Esophagus squamous epithelium (tissue), 5 donors: ENCODE results near the gene EGR1. TPM values are rescaled to one million over a fixed set of nuclear protein-coding genes. Genes with fewer than 3 reads are reported as not detected.

Source experiments
- DNase-seq: peaks from one replicate; lab custom pipeline; 2025; lab: John Stamatoyannopoulos, UW
- H3K27ac ChIP-seq, 4 donors: fragments of 200-600 bp; sonication (generic); one replicate each; pipeline ENCODE4 v1.5.1; 2016 to 2019; ENCODE audit warnings: mild to moderate bottlenecking in 1 of 4
- H3K27me3 ChIP-seq, 4 donors: fragments of 200-600 bp; sonication (generic); 1 replicate in 3 of 4; 2 replicates in 1 of 4; pipeline versions ENCODE4 v1.5.1 to v1.6.0; 2017 to 2021; ENCODE audit warnings: antibody characterized with exemption in 1 of 4
- H3K36me3 ChIP-seq, 3 donors: fragments of 200-600 bp; sonication (generic); one replicate each; pipeline ENCODE4 v1.5.1; 2016 to 2019
- H3K4me1 ChIP-seq, 3 donors: fragments of 200-600 bp; sonication (generic); one replicate each; pipeline ENCODE4 v1.5.1; 2017 to 2019
- H3K4me3 ChIP-seq, 4 donors: fragments of 200-600 bp; sonication (generic); 1 replicate in 3 of 4; 2 replicates in 1 of 4; pipeline ENCODE4 v1.5.1; 2016 to 2019; ENCODE audit warnings: mild to moderate bottlenecking in 2 of 4, moderate library complexity in 1 of 4
- H3K9me3 ChIP-seq, 3 donors: fragments of 200-600 bp; sonication (generic); one replicate each; pipeline ENCODE4 v1.5.1; 2016 to 2019
- CTCF ChIP-seq, 6 experiments: fragments of 450-650 bp in 4 of 6; fragments of 200-600 bp in 2 of 6; sonication (generic) in 2 of 6; IDR thresholded peaks; one replicate each; pipeline ENCODE4 v1.5.1; 2016 to 2019; ENCODE audit warnings: antibody characterized with exemption in 6 of 6, mild to moderate bottlenecking in 4 of 6, moderate library complexity in 4 of 6
- POLR2A ChIP-seq, 4 donors: fragments of 450-650 bp; IDR thresholded peaks; one replicate each; pipeline ENCODE4 v1.6.1; 2017; ENCODE audit warnings: antibody characterized with exemption in 4 of 4, mild to moderate bottlenecking in 4 of 4, moderate library complexity in 3 of 4
- WGBS, 2 donors: methylation state at CpG; one replicate each; pipeline ENCODE4 v1.1.5; 2018; 5-methylcytosine and 5-hydroxymethylcytosine counted together
- intact Hi-C: fragments of 100-400 bp; cut with DNase I; formaldehyde crosslinking; loops from one replicate; pipeline ENCODE4 v1.15.0; 2022
- total RNA-seq, 4 donors: library from RNA; depleted of rRNA; stranded (reverse); fragments of >200 nt; gene quantifications; one replicate each; pipeline ENCODE4 v1.1.0, GENCODE V29; 2016
- donor health status: DM: yes; HTN: yes; CAD: no.

The EGR1 gene
- total RNA-seq, 4 donors from 2014 or later: 10.9 to 47.8 (median 19.5) TPM

- no peak overlapping the region for H3K4me3 ChIP-seq
- intact Hi-C loops: no loop called here
- H3K4me1 ChIP-seq: peaks cover 9 to 24% (median 12%) of the 10 kb centered on the region in 3 donors
- H3K36me3 ChIP-seq: no peaks in the 10 kb centered on the region
- WGBS, 2 donors: 88 to 94% methylated on average over 5 to 13 of the region's 13 CpGs
- DNase-seq: no peak
- no peaks in the 10 kb centered on the region for H3K27me3 ChIP-seq
- H3K9me3 ChIP-seq: no peaks in the 10 kb centered on the region
- no peak for TF ChIP-seq CTCF (IDR thresholded peaks at IDR 0.05)
- no peak for TF ChIP-seq POLR2A (IDR thresholded peaks at IDR 0.05)
- H3K27ac ChIP-seq: no peak overlapping the region
Measured at GRCh38 chr5:138453590-138453989, 11.7 kb upstream of the EGR1 start.

GRCh38 chr5:138454121-138454520 is 11.2 kb upstream of the EGR1 start:
- H3K4me3 ChIP-seq: no peak overlapping the region
- no peaks in the 10 kb centered on the region for H3K36me3 ChIP-seq
- WGBS, 2 donors: 39 to 70% methylated on average over 2 of the region's 8 CpGs
- intact Hi-C loops: no loop called here
- peaks cover 9 to 29% (median 16%) of the 10 kb centered on the region in 3 donors for H3K4me1 ChIP-seq
- no peak for TF ChIP-seq POLR2A (IDR thresholded peaks at IDR 0.05)
- TF ChIP-seq CTCF (IDR thresholded peaks at IDR 0.05): no peak
- no peak for DNase-seq
- no peaks in the 10 kb centered on the region for H3K9me3 ChIP-seq
- H3K27ac ChIP-seq: no peak overlapping the region
- H3K27me3 ChIP-seq: no peaks in the 10 kb centered on the region

- intact Hi-C loops: no loop called here
- TF ChIP-seq POLR2A (IDR thresholded peaks at IDR 0.05): no peak
- no peak for TF ChIP-seq CTCF (IDR thresholded peaks at IDR 0.05)
Measured at GRCh38 chr5:138455232-138455930, 9.9 kb upstream of the EGR1 start.

GRCh38 chr5:138457531-138458275 is 7.6 kb upstream of the EGR1 start:
- WGBS, 2 donors: 68 to 70% methylated on average over 10 of the region's 12 CpGs
- no peaks in the 10 kb centered on the region for H3K9me3 ChIP-seq
- no peaks in the 10 kb centered on the region for H3K27me3 ChIP-seq
- H3K27ac ChIP-seq: no peak overlapping the region
- no peaks in the 10 kb centered on the region for H3K36me3 ChIP-seq
- no peak for DNase-seq
- H3K4me1 ChIP-seq: peaks cover 4 to 45% (median 12%) of the 10 kb centered on the region in 3 donors
- intact Hi-C loops: no loop called here
- no peak overlapping the region for H3K4me3 ChIP-seq
- TF ChIP-seq CTCF (IDR thresholded peaks at IDR 0.05): no peak

More at GRCh38 chr5:138455232-138455930, 9.9 kb upstream of the EGR1 start:
- no peaks in the 10 kb centered on the region for H3K9me3 ChIP-seq
- peaks cover 0 to 30% (median 6%) of the 10 kb centered on the region in 3 donors for H3K4me1 ChIP-seq
- WGBS, 2 donors: 82 to 83% methylated on average over 9 to 10 of the region's 11 CpGs
- H3K4me3 ChIP-seq: no peak overlapping the region
- no peak overlapping the region for H3K27ac ChIP-seq
- DNase-seq: no peak
- H3K27me3 ChIP-seq: no peaks in the 10 kb centered on the region
- no peaks in the 10 kb centered on the region for H3K36me3 ChIP-seq

GRCh38 chr5:138458384-138458783 is 6.9 kb upstream of the EGR1 start:
- TF ChIP-seq CTCF (IDR thresholded peaks at IDR 0.05) (no peak), POLR2A (IDR thresholded peaks at IDR 0.05) (no peak)
- Histone ChIP-seq H3K9me3 (no peaks in the 10 kb centered on the region), H3K4me3 (no peak overlapping the region), H3K27ac (no peak overlapping the region), H3K36me3 (no peaks in the 10 kb centered on the region), H3K4me1 (peaks cover 4 to 48% (median 18%) of the 10 kb centered on the region in 3 donors), H3K27me3 (no peaks in the 10 kb centered on the region)
- WGBS, 2 donors: 42 to 46% methylated on average over 3 to 6 of the region's 11 CpGs
- intact Hi-C loops: no loop called here
- DNase-seq: no peak
